Neuron (in vitro differentiated cells): Measurements from ENCODE around the gene CREB3L2.
A peak's percentile ranks its signal among the peaks of the same experiment; 100 is the strongest.

Experiments
- H2AFZ ChIP-seq: one replicate; pipeline ENCODE4 v1.6.1; 2013; ENCODE audit warnings: low read depth, mild to moderate bottlenecking, inconsistent platforms, low read length, moderate library complexity
- H3K27me3 ChIP-seq: one replicate; pipeline ENCODE4 v1.6.1; 2013; ENCODE audit warnings: low read length; ENCODE audit not compliant: insufficient read depth
- H3K36me3 ChIP-seq: one replicate; pipeline ENCODE4 v1.6.1; 2013; ENCODE audit warnings: low read length; ENCODE audit not compliant: insufficient read depth
- H3K4me1 ChIP-seq: one replicate; pipeline ENCODE4 v1.6.1; 2013; ENCODE audit warnings: low read length; ENCODE audit not compliant: insufficient read depth
- H3K4me3 ChIP-seq: 2 replicates; pipeline ENCODE4 v1.5.1; 2013; ENCODE audit warnings: mild to moderate bottlenecking, low read length, moderate library complexity
- H3K9me3 ChIP-seq: one replicate; pipeline ENCODE4 v1.6.1; 2013; ENCODE audit warnings: low read length

Gene CREB3L2

DNA sequence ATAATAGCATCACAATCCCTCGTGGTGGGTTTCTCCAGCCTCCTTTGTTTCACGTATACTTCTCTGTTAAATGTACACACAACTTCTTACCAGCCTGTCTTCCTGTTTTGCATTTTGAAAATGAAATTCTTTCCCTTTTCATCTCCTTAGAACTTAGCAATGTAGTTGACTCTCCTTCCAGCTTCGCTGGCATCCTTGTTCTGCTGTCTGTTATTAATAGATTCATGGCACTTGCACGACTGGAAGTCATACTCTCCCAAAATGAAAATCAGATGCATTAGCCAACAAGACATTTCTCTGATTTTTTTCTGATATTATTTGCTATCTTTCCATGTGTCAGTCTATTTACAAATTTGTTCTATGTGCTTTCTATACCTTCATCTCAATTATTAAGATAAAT lies 3.0 kb upstream of the CREB3L2 start:
- no peaks in the 10 kb centered on the region for H3K36me3 ChIP-seq
- no peaks in the 10 kb centered on the region for H3K9me3 ChIP-seq
- H2AFZ ChIP-seq = no peak overlapping the region
- no peak overlapping the region for H3K4me3 ChIP-seq
- no peaks in the 10 kb centered on the region for H3K27me3 ChIP-seq
- peaks cover 13% of the 10 kb centered on the region for H3K4me1 ChIP-seq

DNA sequence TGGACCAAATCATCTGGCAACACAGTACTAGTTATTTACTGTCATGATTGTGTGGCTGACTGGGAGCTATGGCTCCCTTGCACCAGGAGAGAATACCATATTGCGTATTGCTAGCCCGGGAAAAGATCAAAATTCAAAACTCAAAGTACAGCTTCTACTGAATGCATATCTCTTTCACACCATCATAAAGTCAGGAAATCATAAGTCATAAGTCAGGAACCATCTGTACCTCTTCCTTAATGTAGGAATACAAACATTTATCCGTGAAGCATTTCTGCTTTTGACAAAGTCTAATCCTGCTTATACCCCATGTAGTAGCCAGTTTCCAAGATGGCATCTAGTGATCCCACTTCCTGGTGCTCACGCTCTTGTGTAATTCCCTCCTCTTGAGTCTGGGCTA lies 2.2 kb upstream of the CREB3L2 start:
- Histone ChIP-seq H2AFZ (peak overlapping the region; percentile 16), H3K4me3 (no peak overlapping the region), H3K27me3 (no peaks in the 10 kb centered on the region), H3K4me1 (peaks cover 22% of the 10 kb centered on the region), H3K36me3 (no peaks in the 10 kb centered on the region), H3K9me3 (no peaks in the 10 kb centered on the region)

DNA sequence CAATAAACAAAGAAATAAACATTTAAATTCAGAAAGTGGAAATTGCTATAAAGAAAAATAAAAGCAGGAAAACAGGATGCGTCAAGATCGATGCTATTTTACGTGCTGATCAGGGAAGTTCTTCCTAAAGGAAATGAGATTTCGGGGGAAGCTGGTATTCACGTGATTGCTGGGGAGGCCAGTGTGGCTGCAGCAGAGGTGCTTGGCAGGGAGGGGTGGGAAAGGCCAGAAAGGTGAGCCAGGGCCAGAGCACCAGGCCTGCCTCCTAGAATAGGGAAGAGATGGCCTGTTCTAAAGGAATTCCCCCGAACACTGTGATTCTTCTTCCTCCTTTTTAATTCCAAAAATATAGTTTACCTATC lies 923 bp upstream of the CREB3L2 start:
- H3K27me3 ChIP-seq = no peaks in the 10 kb centered on the region
- H3K4me1 ChIP-seq = peaks cover 26% of the 10 kb centered on the region
- H3K36me3 ChIP-seq = peaks cover 3% of the 10 kb centered on the region
- H2AFZ ChIP-seq = peak overlapping the region; percentile 66
- H3K4me3 ChIP-seq = peak overlapping the region; percentile 35
- H3K9me3 ChIP-seq = no peaks in the 10 kb centered on the region

DNA sequence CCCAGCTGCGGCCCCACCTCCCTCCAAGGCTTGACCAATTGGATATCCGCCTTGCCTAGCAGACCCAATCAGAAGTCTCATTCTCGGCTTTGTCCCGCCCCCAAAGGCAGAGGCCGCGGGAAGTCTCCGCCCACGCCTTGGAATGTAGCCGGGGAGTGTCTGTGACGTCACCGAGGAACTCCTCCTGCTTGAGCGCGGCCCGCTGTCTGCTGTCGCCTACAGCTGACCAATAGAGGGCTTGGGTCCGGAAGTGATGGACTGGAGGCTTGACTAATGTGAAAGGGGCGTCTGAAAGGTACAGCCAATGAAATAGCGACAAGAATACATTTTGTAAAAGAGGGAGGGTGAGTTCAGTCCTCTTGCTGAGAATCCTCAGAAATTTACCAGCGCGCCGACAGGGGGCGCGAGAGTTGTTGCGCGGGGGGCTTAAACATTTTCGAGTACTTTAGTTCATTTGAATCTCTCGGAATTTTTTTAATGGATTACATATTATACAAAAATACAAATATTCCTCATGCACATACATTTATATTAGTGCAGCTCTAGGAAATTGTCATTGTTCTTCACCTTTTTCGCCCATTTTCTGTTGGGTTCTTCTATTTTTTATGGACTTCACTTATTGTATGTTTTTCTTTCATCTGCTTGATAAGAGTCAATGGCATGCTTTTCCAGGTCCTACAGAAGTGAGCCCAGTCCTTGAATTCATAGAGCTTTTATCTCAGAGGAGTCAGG lies 376 bp upstream of the CREB3L2 start:
- H3K27me3 ChIP-seq = no peaks in the 10 kb centered on the region
- H2AFZ ChIP-seq = peak overlapping the region; percentile 66
- H3K4me3 ChIP-seq = peak overlapping the region; percentile 91
- H3K36me3 ChIP-seq = peaks cover 3% of the 10 kb centered on the region
- H3K9me3 ChIP-seq = no peaks in the 10 kb centered on the region
- peaks cover 26% of the 10 kb centered on the region for H3K4me1 ChIP-seq

DNA sequence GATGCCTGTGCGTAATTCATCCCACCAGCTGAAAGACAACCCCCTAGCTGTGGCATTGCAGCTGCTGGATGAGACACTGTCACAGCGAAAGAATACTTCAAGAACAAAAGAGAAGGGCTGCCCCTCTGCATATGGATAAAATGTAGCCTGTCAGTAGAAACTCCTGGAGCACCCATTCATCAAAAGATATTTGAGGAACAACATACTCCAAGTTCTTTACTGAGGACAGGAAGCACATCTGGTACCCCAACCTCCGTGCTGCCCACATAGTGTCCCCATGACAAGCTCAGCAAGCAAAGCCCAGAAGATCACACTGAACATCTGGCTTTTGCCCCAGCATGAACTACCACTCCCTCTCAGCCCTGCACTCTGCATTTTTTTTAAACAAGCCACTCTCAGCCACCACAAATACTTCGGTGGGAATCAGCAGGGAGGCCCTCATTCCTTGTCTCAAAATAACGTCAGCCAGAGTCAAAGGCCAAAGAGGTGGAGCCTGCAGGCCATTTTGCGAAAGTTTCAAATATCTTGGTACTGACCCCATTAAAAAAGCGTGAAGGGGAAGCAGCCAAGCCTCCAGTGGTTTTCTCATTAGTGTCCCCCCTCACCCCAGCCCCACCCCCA lies 1.7 kb downstream of the CREB3L2 start:
- Histone ChIP-seq H3K4me1 (peaks cover 26% of the 10 kb centered on the region), H3K9me3 (no peaks in the 10 kb centered on the region), H3K4me3 (peak overlapping the region; percentile 91), H2AFZ (peak overlapping the region; percentile 2), H3K36me3 (peaks cover 3% of the 10 kb centered on the region), H3K27me3 (no peaks in the 10 kb centered on the region)

DNA sequence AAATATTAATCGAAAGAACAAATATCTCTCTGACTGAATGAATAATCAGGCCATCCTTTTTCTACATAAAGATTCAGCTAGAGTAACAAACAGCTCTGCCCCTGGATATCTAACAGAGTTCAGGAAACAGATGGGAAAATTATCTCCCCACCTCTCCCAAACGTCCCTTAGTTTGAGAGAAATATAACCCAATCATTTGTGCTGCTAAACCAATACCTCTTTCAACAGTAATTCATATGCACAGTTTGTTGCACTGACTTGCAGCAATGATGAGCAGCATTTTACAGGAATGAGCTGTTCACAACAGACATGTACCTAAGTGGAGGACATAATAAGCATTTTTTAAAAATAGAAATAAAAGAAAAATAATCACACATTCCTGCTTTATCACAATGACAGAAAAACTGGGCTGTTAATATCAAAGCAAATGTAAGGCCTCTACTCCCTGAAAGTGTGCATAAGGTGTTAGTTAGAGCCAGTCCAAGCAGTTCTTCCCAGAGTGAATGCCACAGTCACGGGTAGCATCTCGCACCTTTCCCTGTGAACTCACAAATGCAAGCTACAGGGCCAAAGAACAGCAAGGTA lies 2.3 kb downstream of the CREB3L2 start:
- peaks cover 3% of the 10 kb centered on the region for H3K36me3 ChIP-seq
- peaks cover 26% of the 10 kb centered on the region for H3K4me1 ChIP-seq
- H3K27me3 ChIP-seq = no peaks in the 10 kb centered on the region
- no peak overlapping the region for H2AFZ ChIP-seq
- no peaks in the 10 kb centered on the region for H3K9me3 ChIP-seq
- peak overlapping the region; percentile 91 for H3K4me3 ChIP-seq

DNA sequence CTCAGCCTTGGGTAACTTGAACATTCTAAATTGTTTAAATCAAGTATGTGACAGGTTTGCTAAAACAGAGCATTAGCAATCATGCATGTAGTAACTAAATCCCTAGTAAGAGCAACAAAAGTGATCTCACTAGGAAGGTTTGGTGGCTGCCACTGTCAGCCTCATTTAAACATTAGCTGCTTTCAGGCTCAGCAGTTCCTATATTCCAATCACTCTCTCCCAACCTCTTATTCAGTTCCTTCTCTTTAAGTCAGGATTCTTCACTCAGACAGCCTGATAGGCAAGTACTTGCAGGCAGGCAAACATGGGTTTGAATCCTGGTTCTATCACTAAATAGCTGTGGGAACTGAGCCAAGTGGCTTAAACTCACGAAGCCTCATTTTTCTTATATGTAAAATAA lies 3.6 kb downstream of the CREB3L2 start:
- Histone ChIP-seq H3K36me3 (peaks cover 3% of the 10 kb centered on the region), H3K9me3 (no peaks in the 10 kb centered on the region), H2AFZ (no peak overlapping the region), H3K4me1 (peaks cover 26% of the 10 kb centered on the region), H3K27me3 (no peaks in the 10 kb centered on the region), H3K4me3 (no peak overlapping the region)

DNA sequence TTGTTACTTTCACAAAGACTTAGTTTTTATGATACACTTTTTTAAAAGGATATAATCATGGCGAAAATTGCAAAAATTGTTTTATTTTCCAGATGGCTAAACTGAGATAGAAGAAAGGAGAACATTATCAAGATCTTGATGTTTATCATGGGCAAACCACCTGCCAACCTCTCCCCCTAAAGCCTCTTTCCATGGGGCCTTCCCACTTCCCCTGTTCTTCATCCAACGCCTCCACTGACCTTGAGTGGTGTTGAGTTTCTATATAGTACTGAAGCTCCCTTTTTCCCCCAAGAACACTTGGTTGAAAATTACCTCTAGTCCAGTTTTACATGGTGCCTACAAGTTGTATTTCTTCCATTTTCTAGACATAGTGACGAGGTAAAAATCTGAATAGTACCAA lies 5.0 kb downstream of the CREB3L2 start:
- no peak overlapping the region for H2AFZ ChIP-seq
- H3K4me3 ChIP-seq = no peak overlapping the region
- H3K36me3 ChIP-seq = peaks cover 3% of the 10 kb centered on the region
- H3K4me1 ChIP-seq = peaks cover 19% of the 10 kb centered on the region
- H3K27me3 ChIP-seq = no peaks in the 10 kb centered on the region
- no peaks in the 10 kb centered on the region for H3K9me3 ChIP-seq

DNA sequence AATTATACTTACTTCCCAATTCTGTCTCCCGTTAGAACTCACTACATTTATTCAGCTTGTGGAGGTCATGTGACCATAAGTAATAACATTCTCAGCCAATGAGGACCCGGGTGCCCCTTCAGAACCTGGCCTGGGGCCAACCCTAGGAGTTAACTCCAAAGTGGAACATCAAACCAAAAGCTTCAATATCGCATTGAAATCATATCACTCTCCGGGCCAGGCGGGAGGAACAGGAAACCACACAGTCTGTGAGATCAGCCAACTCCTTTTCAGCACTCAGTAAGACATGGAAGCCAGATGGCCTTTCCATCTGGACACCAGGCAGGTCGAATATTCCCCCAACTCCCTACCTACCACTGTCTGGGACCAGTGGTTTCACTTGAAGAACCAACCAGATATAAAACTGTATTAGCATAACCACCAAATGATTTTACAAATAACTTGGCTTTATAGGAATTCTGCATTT lies 5.5 kb downstream of the CREB3L2 start:
- Histone ChIP-seq H2AFZ (no peak overlapping the region), H3K4me1 (peaks cover 19% of the 10 kb centered on the region), H3K4me3 (no peak overlapping the region), H3K9me3 (no peaks in the 10 kb centered on the region), H3K27me3 (no peaks in the 10 kb centered on the region), H3K36me3 (peaks cover 3% of the 10 kb centered on the region)

DNA sequence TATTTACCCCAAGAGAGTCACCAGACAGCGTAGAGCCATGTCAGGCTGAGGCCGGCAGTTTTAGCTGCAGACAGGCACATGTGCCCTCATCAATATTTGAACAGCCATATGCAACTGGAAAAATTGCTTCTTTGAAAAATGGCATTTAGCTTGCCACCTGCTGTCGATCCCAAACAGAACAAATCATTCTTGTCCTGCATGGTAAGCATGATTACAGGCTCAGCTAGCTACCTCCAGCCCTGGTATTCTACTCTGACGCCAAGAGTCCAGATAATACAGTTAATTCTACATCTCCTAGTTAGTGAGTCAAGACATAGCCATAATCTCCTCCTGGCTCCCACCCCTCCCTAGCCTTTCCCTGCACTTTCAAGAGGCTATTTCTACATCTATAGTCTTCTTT lies 7.7 kb downstream of the CREB3L2 start:
- no peak overlapping the region for H3K4me3 ChIP-seq
- peaks cover 3% of the 10 kb centered on the region for H3K9me3 ChIP-seq
- peaks cover 3% of the 10 kb centered on the region for H3K36me3 ChIP-seq
- H3K27me3 ChIP-seq = no peaks in the 10 kb centered on the region
- H2AFZ ChIP-seq = no peak overlapping the region
- peaks cover 6% of the 10 kb centered on the region for H3K4me1 ChIP-seq

DNA sequence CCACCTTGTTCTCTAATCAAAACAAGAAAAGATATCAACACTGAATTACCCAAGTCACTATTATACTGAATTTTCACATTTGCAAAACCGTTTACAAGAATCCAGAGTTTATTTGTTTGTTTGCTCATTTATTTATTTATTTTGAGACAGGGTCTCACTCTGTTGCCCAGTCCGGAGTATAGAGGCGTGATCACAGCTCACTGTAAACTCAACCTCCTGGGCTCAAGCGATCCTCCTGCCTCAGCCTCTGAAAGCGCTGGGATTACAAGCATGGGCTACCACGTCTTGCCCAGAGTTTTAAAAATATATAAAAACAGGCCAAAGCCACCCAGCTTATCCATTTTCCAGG lies 8.5 kb downstream of the CREB3L2 start:
- no peaks in the 10 kb centered on the region for H3K4me1 ChIP-seq
- H3K4me3 ChIP-seq = no peak overlapping the region
- H3K36me3 ChIP-seq = no peaks in the 10 kb centered on the region

DNA sequence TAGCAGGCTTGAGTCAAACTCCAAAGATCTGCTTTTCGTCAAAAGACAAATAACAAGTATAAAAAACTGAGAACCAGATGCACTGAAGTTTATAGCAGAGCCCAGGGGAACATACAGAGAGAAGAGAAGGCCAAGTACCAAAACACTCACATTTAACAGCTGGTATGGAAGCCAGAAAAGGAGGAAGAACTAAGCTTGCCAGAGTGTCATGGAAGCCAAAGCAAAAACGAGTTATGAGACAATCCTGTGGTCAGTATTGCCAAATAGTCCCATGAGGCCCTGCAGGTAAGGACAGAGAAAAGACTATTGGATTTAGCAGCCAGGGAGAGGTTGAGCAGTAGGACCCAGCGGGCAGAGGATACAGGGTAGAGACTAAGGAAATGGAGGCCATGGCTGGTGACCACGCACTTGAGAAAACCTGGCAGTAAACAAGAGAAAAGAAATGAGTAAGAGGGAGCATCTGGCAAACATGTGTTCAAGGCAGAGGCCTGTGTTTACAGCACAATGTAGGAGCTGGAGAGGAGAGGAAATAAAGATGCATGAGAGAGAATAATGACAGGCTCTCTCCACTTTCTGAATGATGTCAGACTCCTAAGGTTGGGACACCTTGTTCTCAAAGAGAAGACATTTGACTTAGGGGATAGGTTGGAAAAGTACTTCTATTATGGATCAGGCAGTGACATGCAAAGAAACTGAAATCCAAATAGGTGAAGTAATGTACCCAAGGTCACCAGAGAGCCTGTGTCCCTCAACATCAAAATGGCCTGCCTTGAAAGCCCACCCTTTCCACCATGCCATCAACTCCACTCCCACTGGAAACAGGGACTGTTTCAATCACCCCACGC lies 9.1 kb downstream of the CREB3L2 start:
- Histone ChIP-seq H3K27me3 (no peaks in the 10 kb centered on the region), H3K9me3 (peaks cover 3% of the 10 kb centered on the region), H3K36me3 (no peaks in the 10 kb centered on the region), H3K4me1 (no peaks in the 10 kb centered on the region), H2AFZ (no peak overlapping the region), H3K4me3 (no peak overlapping the region)

More for the DNA sequence above, 8.5 kb downstream of the CREB3L2 start:
- Histone ChIP-seq H2AFZ (no peak overlapping the region), H3K9me3 (peaks cover 3% of the 10 kb centered on the region), H3K27me3 (no peaks in the 10 kb centered on the region)

DNA sequence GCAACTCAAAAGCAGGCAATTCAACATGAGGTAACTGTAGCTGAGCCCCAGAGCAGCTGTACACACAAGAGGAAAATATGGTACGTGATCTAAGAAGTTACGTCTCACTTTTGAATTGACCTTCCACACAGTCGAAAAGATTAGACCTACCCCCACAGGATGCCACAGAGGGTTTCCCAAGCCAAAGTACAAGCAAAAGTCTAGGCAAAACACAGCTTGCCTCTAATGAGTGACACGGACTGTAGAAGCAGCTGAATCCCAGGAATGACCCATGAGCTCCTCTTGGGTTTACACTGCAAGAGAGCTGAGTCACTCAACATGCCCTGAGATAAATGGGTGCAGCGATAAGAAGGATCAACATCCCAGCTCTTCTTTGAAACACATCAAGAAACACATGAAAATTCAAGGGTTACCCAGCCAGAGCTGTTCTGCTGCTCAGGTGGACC lies 9.8 kb downstream of the CREB3L2 start:
- no peak overlapping the region for H2AFZ ChIP-seq
- no peaks in the 10 kb centered on the region for H3K36me3 ChIP-seq
- H3K9me3 ChIP-seq = peaks cover 3% of the 10 kb centered on the region
- no peak overlapping the region for H3K4me3 ChIP-seq
- H3K27me3 ChIP-seq = no peaks in the 10 kb centered on the region
- no peaks in the 10 kb centered on the region for H3K4me1 ChIP-seq
